ENCODE measurements around the gene PPIP5K2.

PPIP5K2 gene

DNA sequence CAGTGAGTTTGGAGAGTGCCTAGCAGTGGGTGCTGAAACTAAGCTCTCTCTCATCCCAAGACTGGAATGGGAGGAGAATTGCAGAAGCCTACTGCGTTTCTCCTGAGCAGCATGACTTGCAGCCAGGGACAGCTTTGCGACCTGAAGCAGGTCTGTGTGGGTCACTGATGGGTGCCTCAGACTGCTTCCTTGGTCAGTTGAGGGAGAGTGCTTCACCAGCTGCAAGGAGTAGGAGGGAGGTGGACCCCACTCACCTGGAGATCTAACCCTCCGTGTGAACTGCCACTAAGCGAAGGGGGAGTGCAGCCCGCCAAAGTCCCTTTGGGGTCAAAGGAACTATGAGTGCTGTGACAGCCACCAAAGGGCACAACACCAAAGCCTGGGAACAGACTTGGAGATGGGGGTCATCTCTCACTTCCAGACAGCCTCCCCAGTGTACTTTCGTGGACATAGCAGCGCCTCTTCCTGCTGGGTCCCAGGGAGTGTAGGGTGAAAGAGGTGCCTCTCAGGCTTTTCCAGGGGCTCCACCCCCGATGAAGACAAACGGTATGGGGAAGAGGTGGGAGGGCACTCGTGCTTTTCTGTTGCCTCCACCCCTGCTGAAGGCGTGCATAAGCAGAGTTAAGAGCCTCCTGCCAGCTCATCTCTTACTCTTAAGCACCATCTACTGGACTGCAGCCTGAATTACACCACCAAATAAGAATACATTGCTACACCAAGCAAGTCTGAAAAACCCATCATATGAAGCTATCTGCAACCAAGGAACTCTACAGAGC is 104.2 kb downstream of the PPIP5K2 start:
- TF ChIP-seq, protein P1, sequence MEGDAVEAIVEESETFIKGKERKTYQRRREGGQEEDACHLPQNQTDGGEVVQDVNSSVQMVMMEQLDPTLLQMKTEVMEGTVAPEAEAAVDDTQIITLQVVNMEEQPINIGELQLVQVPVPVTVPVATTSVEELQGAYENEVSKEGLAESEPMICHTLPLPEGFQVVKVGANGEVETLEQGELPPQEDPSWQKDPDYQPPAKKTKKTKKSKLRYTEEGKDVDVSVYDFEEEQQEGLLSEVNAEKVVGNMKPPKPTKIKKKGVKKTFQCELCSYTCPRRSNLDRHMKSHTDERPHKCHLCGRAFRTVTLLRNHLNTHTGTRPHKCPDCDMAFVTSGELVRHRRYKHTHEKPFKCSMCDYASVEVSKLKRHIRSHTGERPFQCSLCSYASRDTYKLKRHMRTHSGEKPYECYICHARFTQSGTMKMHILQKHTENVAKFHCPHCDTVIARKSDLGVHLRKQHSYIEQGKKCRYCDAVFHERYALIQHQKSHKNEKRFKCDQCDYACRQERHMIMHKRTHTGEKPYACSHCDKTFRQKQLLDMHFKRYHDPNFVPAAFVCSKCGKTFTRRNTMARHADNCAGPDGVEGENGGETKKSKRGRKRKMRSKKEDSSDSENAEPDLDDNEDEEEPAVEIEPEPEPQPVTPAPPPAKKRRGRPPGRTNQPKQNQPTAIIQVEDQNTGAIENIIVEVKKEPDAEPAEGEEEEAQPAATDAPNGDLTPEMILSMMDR (IDR thresholded peaks at IDR 0.05; ENCODE audit: low read depth, low read length, missing control alignments) = peak; percentile 78
- DNase-seq (ENCODE audit: low read depth) = peak; percentile 38
- H3K4me3 ChIP-seq (ENCODE audit: low read depth, low read length) = no peak overlapping the region

DNA sequence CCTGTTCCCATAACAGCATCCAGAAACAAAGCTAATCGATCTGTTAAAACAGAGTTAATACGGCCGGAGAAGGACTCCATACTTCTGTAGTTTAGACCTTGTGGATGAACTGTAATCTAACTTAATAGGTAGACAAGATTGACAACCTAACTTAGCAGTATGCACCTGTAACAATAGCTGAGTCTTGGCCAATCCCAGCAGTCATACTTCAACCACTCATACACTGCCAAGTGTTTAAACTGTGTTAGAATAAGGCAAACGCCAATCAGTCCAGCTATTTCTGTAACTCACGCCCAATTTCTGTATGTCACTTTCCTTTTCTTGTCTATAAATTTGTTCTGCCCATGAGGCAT is 104.8 kb downstream of the PPIP5K2 start:
- no peak overlapping the region for H3K4me3 ChIP-seq (ENCODE audit: low read depth, low read length)
- no peak for DNase-seq (ENCODE audit: low read depth)
- TF ChIP-seq, protein P1 (IDR thresholded peaks at IDR 0.05; ENCODE audit: low read depth, low read length, missing control alignments) = no peak

DNA sequence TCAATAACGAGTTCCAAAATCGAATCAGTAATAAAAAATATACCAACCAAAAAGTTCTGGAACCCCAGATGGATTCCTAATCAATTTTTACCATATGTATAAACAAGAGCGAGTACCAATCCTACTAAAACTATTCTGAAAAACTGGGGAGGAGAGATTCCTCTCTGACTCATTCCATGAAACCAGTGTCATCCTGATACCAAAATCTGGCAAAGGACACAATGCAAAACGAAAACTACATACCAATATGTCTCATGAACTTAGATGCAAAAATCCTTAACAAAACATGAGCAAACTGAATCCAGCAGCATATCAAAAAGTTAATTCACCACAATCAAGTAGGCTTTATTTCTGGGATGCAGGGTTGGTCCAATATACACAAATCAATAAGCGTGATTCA is 108.0 kb downstream of the PPIP5K2 start:
- TF ChIP-seq, protein P1 (IDR thresholded peaks at IDR 0.05; ENCODE audit: low read depth, low read length, missing control alignments) = no peak
- no peak for DNase-seq (ENCODE audit: low read depth)
- H3K4me3 ChIP-seq (ENCODE audit: low read depth, low read length) = no peak overlapping the region

DNA sequence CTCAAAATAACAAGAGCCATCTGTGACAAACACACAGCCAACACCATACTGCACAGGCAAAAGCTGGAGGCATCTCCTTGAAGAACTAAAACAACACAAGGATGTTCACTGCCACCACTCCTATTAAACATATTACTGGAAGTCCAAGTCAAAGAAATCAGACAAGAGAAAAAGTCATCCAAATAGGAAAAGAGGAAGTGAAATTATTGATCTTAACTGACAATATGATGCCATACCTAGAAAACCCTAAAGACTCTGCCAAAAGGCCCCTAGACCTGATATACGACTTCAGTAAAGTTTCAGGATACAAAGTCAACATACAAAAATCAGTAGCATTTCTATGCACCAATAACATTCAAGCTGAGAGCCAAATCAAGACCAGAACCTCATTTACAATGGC is 108.5 kb downstream of the PPIP5K2 start:
- H3K4me3 ChIP-seq (ENCODE audit: low read depth, low read length) = no peak overlapping the region
- no peak for DNase-seq (ENCODE audit: low read depth)
- TF ChIP-seq, protein P1 (IDR thresholded peaks at IDR 0.05; ENCODE audit: low read depth, low read length, missing control alignments) = no peak

DNA sequence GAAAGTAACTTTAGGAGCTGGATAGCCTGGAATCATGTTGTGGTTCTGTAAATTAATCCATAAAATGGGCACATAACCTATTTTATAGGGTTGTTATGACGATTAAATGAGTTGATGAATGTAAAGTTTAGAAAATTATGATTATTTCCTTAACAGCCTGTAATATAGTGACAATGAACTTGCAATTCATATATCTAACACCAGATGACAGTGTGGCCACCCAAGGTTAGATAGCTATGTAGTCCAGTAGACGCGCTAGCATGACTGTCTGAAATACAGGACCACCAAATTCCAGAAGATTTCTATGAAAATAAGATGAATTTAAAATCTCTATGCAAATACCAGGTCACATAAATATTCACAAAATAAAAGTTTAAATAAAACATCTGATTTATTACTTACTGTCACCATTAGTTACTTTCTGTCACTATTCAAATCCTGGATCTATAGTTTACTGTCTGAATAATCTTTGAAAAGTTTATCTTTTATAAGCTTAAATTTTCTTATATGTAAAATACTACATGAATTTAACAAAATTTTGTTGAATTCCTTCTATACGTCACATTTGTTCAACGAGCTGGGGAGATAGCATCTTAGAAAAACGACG is 112.4 kb downstream of the PPIP5K2 start:
- DNase-seq (ENCODE audit: low read depth) = peak; percentile 12
- H3K4me3 ChIP-seq (ENCODE audit: low read depth, low read length) = no peak overlapping the region
- TF ChIP-seq, protein P1 (IDR thresholded peaks at IDR 0.05; ENCODE audit: low read depth, low read length, missing control alignments) = peak; percentile 77

DNA sequence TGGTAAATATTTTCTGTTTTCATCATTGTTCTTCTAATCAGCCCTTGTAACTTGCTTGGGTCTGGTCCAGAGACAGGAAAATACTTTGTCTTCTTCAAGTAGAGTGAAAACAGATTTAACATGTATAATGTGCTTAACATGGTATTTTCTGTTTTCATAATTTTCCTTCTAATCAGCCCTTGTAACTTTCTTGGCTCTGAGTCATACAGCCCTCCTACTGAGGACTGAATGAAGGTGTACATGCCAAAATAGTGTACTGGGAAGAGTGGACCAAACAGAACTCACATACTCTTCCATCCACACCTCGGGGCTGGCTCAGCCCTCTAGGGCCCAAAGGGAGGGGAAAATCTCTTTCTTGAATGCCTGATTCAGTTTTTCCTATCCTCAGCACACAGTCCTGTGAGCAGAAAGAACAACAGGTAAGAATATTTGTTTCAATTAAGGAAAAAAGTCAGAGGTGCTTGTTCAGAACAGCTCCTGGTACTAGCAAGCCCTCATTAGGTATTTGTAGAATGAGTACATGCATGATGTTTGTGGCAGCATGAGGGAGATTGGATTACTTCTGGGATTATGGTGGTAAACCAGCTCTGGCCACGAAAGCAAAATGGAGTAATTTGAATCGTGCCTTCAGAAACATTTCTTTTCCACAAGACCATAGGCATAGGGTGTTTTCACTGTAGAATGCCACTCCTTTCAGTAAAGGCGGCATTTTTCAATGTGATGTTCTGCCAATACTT is 114.3 kb downstream of the PPIP5K2 start:
- H3K4me3 ChIP-seq (ENCODE audit: low read depth, low read length) = no peak overlapping the region
- DNase-seq (ENCODE audit: low read depth) = no peak
- TF ChIP-seq, protein P1 (IDR thresholded peaks at IDR 0.05; ENCODE audit: low read depth, low read length, missing control alignments) = no peak

Measured in GM12864 (cell line).